Stimulated activated CD4-positive, alpha-beta T cell treated with anti-CD3 and anti-CD28 coated beads, Interleukin-1b, Interleukin-23, amount 100 ng/mL, for 4 hours (primary cell): Measurements from ENCODE around the gene KRT15.

Experiments
- DNase-seq, 2 donors: peaks; one replicate each; pipeline ENCODE4 v3.0.0-alpha.2; 2020; ENCODE audit warnings: low read depth in 2 of 2

KRT15 gene

DNA sequence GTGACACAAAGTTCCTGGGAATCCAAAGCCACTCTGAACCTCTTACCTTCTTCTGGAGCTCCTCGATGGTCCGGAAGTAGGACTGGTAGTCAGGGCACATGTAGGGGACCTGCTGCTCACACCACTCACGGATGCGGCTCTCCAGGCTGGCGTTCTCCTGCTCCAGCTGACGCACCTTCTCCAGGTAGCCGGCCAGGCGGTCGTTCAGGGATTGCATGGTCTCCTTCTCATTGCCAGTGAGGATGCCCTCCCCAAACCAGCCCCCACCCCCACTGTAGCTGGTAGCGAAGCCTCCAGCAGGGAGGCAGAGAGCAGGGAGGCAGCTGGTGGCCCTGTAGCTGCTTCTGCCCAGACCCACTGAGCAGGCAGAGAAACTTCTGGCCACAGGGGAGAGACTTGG, 38.1 kb downstream of the KRT15 start:
- no peak for DNase-seq

DNA sequence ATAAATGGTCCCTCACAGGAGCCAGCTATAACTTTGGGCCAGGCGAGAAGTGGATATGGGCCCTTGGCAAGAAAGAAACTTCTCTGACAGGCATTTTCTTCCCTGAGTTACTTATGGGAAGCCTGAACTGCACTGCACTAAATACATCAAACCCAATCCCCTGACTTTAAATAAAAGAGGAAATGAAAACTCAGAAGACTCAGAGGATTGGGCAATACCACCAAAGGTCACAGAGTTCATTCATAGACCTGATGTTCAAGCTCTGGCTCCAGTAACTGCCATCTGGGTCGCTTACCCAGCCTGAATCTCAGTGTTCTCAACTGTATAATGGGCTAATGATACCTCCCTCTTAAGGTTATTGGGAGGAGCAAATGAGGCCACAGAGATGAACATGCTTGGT, 38.6 kb downstream of the KRT15 start:
- no peak for DNase-seq

DNA sequence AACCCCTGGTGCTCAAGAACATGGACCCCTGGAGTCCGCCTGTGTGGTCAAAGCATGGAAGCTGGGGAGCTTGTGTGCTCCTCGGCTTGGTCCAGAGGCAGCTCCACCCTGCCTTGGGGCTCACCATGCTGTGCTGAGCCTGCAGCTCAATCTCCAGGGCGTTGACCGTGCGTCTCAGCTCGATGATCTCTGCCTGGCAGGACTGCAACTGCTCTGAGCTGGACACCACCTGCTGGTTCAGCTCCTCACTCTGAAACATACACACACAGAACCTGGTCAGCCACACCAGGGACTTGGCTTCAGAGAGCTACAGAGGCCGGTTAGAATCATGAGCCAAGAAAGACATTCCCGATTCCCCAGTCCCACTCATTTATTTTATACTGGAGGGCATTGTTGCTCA, 40.5 kb downstream of the KRT15 start:
- DNase-seq = no peak

DNA sequence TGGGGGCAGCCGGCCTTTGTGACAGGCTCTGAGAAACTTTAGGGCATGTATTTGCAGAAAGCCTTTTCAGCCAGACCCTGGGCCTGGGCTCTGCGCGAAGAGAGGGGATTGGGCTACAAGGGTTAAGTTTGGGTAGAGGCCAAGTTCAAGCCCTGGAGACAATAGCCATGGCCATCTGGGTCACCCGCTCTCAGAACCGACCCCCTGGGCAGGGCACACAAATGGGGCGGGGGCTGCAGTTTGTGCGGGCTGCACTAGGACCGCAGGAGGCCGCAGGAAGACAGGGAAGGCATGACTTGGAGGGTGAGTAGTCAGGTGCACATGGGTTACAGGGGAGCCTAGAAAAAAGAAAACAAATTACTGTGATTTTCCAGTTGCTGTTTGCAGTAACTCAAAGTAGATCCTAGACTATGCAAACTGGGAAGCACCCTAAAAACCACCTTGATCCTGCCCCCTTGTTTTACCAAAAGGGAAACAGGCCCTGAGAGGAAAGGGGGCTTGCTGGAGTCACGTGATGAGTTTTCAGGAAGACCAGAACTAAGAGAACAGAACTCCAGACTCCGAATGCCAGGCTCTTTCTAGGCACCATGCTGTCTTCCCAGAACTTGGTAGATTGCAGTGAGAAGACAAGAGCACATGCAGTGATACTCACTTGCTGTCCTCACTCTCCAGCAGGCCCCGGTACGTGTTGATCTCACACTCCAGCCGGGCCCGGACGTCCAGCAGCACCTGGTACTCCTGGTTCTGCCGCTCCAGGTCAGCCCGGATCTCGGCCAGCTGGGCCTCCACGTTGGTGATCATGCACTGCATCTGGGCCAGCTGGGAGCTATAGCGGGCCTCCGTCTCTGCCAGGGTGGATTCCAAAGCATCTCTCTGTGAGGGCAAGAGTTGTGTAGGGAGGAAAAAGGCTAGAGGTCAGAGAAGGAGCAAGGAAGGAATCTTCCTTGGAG, 41.5 kb downstream of the KRT15 start:
- no peak for DNase-seq

DNA sequence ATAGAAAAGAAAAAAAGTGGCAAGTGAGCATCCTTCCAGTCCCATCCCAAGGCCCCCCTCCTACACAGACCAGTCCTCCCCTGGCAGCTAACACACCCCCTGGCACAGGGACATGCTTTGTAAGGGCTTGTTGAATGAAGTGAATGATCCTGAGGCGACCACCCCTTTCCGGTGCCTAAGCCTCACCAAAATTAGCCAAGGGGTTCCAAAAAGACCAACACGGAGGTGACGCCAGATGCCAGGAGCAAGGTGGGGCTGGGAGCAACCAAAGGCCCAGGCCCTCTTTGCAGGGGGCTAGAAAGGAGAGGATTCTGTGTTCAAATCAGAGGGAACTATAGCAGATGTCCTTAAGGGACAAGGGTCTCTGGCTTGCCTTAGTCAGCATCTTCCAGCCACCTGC, 43.3 kb downstream of the KRT15 start:
- DNase-seq = no peak

DNA sequence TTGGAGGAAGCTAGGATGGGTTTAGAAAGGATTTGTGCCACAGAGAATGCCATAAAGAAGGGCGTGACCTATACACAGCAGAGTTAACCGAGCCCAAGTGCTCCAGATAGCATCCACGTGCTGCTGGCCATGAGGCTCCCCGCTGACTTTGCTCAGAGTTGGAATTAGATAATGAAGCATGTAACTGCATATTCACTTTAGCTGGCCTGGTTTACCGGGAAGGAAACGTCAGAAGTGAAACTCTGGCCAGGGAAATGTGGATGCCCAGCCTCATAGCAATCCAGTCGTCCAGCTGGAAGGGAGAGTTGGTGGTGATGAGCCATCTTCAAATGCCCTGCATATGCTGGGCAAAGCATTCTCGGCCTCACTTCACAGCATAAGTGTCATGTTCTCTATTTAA, 43.8 kb downstream of the KRT15 start:
- no peak for DNase-seq

DNA sequence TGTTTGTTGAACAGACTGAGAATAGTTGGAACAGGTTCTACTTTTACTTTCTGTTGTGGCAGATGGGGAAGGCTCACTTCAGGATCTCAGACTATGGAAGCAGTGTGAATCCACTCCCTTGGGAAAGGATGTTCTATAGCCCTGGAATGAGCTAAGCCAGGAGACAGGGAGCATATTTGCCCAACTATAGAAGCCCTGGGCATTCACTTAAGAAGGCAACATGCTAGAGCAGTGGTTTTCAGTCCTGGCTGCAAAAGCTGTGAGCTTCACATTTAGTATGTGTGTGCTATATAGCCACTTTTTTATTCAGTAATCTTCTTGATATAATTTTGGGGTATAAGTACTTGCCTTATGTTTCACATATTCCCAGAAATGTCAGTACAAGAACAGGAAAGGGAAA, 50.3 kb downstream of the KRT15 start:
- no peak for DNase-seq

DNA sequence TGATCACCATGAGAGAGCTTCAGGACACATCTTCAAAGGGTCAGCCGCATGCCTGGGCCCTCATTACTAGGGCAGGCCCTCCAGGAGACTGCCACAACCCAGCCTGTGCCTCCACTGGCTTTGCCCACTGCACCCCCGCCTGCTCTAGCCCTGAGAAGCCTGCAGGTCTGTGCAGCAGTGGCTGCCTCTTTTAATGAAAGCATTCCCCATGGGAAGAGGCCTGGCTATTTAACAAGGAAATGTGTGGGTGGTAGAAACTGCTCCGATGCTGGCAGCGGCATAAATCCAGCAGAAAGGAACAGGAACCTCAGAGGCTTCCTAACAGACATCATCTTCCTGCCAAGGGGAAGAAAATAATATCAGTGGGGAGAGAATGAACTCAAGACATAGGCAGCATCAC, 51.1 kb downstream of the KRT15 start:
- no peak for DNase-seq

DNA sequence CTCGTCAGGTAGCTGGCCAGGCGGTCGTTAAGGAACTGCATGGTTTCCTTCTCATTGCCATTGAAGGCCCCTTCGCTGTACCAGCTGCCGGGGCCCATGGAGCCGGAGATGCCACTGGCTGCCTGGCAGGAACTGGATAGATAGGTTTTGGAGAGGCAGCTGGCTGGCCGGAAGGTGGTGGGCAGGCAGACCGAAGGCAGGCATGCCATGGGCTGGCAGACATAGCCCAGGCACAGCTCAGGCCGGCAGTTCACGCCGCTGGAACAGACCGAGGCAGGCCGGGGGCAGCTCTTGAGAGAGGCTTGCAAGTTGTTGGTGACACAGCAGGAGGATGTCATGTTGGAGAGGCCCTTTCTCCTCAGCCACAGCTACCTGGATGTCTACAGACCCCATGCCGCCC, 51.7 kb downstream of the KRT15 start, which contains the start of gene KRT32:
KRT32 (minus strand) TSS at position 399 of the 400 bp plus-strand sequence; CDS start at position 338, 61 bp downstream.
- DNase-seq = no peak

DNA sequence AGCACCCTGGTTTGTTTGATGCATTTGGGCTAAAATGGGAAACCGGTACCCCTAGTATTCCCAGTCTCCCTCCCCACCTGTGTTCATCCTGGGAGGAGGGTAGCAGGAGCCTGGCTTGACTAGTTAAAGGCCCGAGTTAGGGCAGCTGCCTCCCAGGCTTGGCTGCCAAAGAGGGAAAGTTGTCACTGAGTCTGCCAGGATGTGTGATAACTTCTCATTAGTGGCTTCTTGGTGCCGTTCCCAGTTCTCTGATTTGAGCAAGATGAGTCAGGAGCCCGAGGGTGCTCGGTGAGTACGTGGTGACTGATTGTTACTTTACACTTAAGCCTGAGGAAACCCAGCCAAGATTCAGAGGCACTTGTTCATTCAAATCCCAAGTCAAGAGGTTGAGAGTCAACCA, 54.0 kb downstream of the KRT15 start:
- DNase-seq = no peak

DNA sequence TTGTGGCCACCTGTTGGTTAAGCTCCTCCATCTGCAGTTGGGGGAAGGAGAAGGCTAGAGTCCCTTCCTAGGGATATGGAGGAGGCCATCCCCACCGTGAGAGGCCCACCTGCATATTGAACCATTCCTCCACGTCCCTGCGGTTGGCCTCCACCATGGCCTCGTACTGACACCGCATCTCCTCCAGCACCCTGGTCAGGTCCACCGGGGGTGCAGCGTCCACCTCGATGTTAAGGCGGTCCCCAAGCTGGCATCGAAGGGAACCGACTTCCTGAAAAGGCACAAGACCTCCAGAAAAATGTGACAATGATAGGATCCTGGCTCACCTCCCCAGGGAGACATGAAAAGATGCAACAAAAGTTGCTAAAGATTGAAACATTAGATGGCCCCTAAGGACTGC, 54.5 kb downstream of the KRT15 start:
- no peak for DNase-seq

DNA sequence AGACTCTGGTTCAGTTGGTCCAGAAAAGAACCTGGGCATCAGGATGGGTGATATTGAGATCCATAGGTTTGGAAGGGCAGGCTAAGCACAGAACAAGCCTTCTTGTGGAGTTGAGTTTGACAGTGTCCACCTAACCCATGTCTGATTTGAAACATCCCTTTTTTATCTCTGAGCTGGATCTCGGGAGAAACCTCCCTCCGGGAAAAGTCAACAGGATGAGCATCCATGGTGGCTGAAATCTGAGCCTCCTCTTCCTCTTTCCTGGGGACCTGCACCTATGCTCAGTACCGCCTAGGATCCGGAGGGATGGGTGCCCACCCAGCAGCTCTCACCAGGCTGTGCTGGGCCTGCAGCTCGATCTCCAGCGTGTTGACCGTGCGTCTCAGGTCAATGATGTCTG, 54.9 kb downstream of the KRT15 start:
- DNase-seq = no peak
